ENCODE results near the gene QRSL1.

DNA sequence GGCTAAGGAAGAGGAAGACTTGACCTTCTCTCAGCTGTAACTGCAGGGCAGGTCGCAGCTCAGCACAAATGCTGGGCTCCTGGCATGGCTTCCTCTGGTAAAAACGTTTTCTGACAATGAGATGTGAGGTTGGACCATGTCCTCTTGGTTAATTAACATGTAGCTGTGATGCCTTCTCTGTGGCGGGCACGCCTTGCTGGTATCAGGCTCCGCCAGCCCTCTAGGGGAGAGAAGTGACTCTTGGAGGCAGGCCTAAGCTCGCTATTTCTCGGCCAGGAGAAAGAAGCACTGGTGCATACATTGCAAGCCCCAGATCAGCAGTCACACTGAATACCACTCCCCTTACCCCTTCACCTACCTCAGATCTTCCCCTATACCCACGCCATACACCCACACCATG, 65.0 kb downstream of the QRSL1 start:
- TF ChIP-seq, protein P1, sequence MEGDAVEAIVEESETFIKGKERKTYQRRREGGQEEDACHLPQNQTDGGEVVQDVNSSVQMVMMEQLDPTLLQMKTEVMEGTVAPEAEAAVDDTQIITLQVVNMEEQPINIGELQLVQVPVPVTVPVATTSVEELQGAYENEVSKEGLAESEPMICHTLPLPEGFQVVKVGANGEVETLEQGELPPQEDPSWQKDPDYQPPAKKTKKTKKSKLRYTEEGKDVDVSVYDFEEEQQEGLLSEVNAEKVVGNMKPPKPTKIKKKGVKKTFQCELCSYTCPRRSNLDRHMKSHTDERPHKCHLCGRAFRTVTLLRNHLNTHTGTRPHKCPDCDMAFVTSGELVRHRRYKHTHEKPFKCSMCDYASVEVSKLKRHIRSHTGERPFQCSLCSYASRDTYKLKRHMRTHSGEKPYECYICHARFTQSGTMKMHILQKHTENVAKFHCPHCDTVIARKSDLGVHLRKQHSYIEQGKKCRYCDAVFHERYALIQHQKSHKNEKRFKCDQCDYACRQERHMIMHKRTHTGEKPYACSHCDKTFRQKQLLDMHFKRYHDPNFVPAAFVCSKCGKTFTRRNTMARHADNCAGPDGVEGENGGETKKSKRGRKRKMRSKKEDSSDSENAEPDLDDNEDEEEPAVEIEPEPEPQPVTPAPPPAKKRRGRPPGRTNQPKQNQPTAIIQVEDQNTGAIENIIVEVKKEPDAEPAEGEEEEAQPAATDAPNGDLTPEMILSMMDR (IDR thresholded peaks at IDR 0.05; ENCODE audit: insufficient read depth, low read length, poor library complexity, severe bottlenecking), result no peak
- TF ChIP-seq EZH2phosphoT487 (conservative IDR thresholded peaks at IDR 0.05; ENCODE audit: low read length), result no peak

Data from SU-DHL-6 (cell line).